Fibroblast of pulmonary artery (primary cell): ENCODE results near the gene PCDHA5.

Experiments
- DNase-seq: peaks from one replicate; pipeline ENCODE4 v3.0.0-alpha.2; 2010; ENCODE audit warnings: low read depth
- H3K4me3 ChIP-seq: replicated peaks from 2 replicates; pipeline ENCODE4 v1.5.1; 2011; ENCODE audit warnings: low read depth, mild to moderate bottlenecking, control low read depth, low read length, moderate library complexity
- TF ChIP-seq, protein P1 (sequence below): IDR thresholded peaks from 2 replicates; pipeline ENCODE4 v1.5.1; 2011; ENCODE audit warnings: mild to moderate bottlenecking, control low read depth, low read length, inconsistent platforms; ENCODE audit errors: missing control alignments

PCDHA5 gene

DNA sequence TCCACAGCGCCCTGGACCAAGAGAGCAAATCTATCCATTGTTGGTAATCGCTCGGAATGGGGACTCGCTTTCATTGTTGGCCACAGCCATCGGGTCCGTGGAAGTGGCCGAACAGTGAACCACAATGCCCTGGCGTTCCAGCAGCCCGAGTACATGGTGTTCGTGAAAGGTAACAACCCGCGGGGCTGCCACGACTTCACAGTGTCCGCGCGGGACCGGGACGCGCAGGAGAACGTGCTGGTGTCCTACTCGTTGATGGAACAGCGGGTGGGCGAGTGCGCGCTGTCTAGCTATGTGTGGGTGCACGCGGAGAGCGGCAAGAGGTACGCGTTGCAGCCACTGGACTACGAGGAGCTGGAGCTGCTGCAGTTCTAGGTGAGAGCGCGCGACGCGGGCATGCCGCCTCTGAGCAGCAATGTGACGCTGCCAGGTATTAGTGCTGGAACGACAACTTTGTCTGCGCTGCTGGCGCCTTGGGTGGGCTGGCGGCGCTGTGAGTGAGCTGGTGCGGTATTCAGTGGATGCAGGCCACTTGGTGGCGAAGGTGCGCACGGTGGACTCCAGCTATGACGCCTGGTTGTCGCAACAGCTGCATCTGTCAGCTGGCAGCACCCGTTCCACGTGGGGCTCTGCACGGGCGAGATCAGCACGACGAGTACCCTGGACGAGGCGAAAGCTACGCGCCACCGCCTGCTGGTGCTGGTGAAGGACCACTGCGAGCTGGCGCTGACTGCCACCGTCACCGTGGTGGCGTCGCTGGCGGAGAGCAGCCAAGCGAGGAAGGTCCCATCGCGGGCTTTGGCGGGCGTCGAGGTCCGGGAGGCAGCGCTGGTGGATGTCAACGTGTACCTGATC is 41.3 kb downstream of the PCDHA5 start:
- no peak for DNase-seq
- no peak overlapping the region for H3K4me3 ChIP-seq
- TF ChIP-seq, protein P1, sequence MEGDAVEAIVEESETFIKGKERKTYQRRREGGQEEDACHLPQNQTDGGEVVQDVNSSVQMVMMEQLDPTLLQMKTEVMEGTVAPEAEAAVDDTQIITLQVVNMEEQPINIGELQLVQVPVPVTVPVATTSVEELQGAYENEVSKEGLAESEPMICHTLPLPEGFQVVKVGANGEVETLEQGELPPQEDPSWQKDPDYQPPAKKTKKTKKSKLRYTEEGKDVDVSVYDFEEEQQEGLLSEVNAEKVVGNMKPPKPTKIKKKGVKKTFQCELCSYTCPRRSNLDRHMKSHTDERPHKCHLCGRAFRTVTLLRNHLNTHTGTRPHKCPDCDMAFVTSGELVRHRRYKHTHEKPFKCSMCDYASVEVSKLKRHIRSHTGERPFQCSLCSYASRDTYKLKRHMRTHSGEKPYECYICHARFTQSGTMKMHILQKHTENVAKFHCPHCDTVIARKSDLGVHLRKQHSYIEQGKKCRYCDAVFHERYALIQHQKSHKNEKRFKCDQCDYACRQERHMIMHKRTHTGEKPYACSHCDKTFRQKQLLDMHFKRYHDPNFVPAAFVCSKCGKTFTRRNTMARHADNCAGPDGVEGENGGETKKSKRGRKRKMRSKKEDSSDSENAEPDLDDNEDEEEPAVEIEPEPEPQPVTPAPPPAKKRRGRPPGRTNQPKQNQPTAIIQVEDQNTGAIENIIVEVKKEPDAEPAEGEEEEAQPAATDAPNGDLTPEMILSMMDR: no peak

DNA sequence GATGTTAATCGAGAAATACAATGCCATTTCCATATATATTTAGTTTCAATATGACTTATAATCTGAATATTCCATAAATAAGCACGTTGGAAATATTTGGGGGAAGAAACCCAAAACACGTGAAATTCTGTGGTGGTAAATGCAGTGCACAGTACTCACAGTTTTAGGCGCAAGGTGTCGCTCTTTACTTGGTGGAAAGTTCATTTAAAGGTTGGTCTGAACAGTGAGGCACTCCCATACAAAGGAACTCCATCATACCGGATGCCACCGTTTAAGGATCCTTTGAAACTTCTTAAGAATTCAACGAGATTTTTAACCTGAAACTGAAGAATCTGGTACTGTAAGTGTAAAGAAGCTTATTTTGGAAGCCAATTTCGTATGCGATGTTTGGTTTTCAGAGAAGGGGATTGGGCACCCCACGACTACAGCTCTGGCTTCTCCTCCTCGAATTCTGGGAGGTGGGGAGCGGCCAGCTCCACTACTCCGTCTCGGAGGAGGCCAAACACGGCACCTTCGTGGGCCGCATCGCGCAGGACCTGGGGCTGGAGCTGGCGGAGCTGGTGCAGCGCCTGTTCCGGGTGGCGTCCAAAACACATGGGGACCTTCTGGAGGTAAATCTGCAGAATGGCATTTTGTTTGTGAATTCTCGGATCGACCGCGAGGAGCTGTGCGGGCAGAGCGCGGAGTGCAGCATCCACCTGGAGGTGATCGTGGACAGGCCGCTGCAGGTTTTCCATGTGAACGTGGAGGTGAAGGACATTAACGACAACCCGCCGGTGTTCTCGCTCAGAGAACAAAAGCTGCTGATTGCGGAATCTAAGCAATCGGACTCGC is 47.5 kb downstream of the PCDHA5 start, which contains the start of gene PCDHA11:
PCDHA11 (plus strand) TSS at position 237 of the 834 bp plus-strand sequence; CDS start at position 384, 147 bp downstream.
- H3K4me3 ChIP-seq: no peak within 1 kb of the TSS
- TF ChIP-seq, protein P1: no peak
- no peak for DNase-seq

DNA sequence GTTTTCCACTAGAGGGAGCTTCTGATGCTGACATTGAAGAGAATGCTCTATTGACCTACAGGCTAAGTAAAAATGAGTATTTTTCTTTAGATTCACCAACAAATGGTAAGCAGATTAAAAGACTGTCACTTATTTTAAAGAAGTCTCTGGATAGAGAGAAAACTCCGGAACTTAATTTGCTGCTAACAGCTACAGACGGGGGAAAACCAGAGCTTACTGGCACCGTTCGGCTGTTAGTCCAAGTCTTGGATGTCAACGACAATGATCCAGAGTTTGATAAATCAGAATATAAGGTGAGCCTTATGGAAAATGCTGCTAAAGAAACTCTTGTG is 48.1 kb downstream of the PCDHA5 start:
- DNase-seq: no peak
- TF ChIP-seq, protein P1: no peak
- H3K4me3 ChIP-seq: no peak overlapping the region

DNA sequence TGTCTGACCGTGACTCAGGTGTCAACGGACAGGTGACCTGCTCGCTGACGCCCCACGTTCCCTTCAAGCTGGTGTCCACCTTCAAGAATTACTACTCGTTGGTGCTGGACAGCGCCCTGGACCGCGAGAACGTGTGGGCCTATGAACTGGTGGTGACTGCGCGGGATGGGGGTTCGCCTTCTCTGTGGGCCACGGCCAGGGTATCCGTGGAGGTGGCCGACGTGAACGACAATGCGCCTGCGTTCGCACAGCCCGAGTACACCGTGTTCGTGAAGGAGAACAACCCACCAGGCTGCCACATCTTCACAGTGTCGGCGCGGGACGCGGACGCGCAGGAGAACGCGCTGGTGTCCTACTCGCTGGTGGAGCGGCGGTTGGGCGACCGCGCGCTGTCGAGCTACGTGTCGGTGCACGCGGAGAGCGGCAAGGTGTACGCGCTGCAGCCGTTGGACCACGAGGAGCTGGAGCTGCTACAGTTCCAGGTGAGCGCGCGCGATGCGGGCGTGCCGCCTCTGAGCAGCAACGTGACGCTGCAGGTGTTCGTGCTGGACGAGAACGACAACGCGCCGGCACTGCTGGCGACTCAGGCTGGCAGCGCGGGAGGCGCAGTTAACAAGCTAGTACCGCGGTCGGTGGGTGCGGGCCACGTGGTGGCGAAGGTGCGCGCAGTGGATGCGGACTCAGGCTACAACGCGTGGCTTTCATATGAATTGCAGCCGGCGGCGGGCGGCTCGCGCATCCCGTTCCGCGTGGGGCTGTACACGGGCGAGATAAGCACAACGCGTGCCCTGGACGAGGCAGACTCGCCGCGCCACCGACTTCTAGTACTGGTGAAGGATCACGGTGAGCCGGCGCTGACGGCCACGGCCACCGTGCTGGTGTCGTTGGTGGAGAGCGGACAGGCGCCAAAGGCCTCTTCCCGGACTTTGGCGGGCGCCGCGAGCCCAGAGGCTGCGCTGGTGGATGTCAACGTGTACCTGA is 49.1 kb downstream of the PCDHA5 start:
- DNase-seq: no peak
- no peak overlapping the region for H3K4me3 ChIP-seq
- TF ChIP-seq, protein P1: no peak
